ENCODE data around the gene STIP1. TPM values are rescaled to one million over a fixed set of nuclear protein-coding genes. Genes with fewer than 3 reads are reported as not detected.

Gene STIP1
- total and polyA plus RNA-seq, 2 donors (not counting 3 experiments of a cell fraction or from before 2014, with no cell fraction given), result 117 to 226 TPM

DNA sequence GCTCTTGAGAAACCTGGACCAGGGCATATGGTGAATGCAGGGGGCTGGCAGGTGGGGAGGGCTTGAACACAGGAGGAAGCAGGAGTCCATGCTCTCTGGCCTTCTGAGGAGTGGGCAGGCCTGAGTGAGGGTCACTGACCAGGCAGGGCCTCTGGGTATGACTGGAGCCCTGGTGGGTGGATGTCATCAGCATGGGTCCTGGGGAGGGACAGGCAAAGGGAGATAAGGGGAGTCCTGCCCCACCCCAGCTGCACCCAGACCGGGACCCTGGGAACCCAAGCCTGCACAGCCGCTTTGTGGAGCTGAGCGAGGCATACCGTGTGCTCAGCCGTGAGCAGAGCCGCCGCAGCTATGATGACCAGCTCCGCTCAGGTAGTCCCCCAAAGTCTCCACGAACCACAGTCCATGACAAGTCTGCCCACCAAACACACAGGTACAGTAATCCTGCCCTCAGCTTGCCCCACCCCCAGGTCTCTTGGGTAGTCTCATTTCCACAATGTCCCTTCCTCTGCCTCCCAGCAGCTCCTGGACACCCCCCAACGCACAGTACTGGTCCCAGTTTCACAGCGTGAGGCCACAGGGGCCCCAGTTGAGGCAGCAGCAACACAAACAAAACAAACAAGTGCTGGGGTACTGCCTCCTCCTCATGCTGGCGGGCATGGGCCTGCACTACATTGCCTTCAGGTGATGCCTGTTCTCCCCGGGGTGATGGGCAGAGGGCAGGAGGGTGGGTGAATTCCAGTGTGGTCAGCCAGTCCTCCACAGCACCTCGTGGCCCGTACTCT lies 46.4 kb downstream of the STIP1 start:
- Histone ChIP-seq H4K20me1 (replicated peaks; ENCODE audit: control insufficient read depth, extremely low read depth, insufficient read depth, low read length) (no peaks in the 10 kb centered on the region), H3K9ac (replicated peaks; ENCODE audit: extremely low read depth, insufficient read depth, low read length) (no peak overlapping the region), H2AFZ (ENCODE audit: low read depth, low read length) (no peak overlapping the region), H3K27ac (ENCODE audit: insufficient read depth, low read depth, low read length) (no peak overlapping the region), H3K36me3 (ENCODE audit: control insufficient read depth in 2 of 2, extremely low read depth in 1 of 2, insufficient read depth in 2 of 2, low read length in 2 of 2) (peaks cover 0 to 2% of the 10 kb centered on the region in 2 experiments), H3K4me1 (ENCODE audit: control insufficient read depth, extremely low read depth, insufficient read depth, low read length) (peaks cover 10% of the 10 kb centered on the region), H3K27me3 (ENCODE audit: control insufficient read depth in 2 of 2, insufficient read depth in 2 of 2, low read length in 2 of 2) (no peaks in the 10 kb centered on the region), H3K9me3 (replicated peaks; ENCODE audit: control insufficient read depth, insufficient read depth, low read length) (no peaks in the 10 kb centered on the region), H3K4me3 (replicated peaks in 1 of 3; ENCODE audit: insufficient read depth in 1 of 3, low read depth in 1 of 3, low read length in 3 of 3) (no peak overlapping the region), H3K4me2 (ENCODE audit: insufficient read depth, low read length) (no peak overlapping the region), H3K9me1 (replicated peaks; ENCODE audit: control insufficient read depth, extremely low read depth, insufficient read depth, low read length) (no peaks in the 10 kb centered on the region), H3K79me2 (ENCODE audit: control insufficient read depth, insufficient read depth, low read length) (no peaks in the 10 kb centered on the region)
- POLR2A ChIA-PET, result no interaction called here
- dilution Hi-C loops (cut with MboI; ENCODE audit: extremely low pct_ligation_motif_present, low sequenced_read_pairs), result no loop called here
- DNase-seq (ENCODE audit: low read depth, low spot score), result no peak
- intact Hi-C loops (cut with micrococcal nuclease), result loop anchor here (5.0 kb wide), 1 partner anchor 45 kb away; the partner anchor contains the start of gene STIP1
- no peak for FAIRE-seq
- CTCF ChIA-PET, result interaction anchor here (1.1 to 2.1 kb wide), 4 partner anchors 25 to 72 kb away, joined by 4 to 10 read pairs (median 5); no protein-coding TSS in a partner anchor
- no TSS peak for BruUV-seq (replicated peaks)
- no peak for TF ChIP-seq CTCF (IDR thresholded peaks at IDR 0.05; ENCODE audit: extremely low read depth in 1 of 2, insufficient read depth in 1 of 2, low read depth in 1 of 2, low read length in 2 of 2)
- no peak for TF ChIP-seq JUN (IDR thresholded peaks at IDR 0.05; ENCODE audit: borderline replicate concordance, insufficient read depth, insufficient read length, low read depth)
- no peak for TF ChIP-seq EZH2 (IDR thresholded peaks at IDR 0.05; ENCODE audit: borderline replicate concordance, low read depth, low read length, severe bottlenecking)
- TF ChIP-seq MYC (IDR thresholded peaks at IDR 0.05; ENCODE audit: low read depth, low read length), result no peak
- no peak for TF ChIP-seq FOS (IDR thresholded peaks at IDR 0.05; ENCODE audit: borderline replicate concordance, insufficient read depth, low read length)
- TF ChIP-seq POLR2A (IDR thresholded peaks at IDR 0.05; ENCODE audit: low read depth, low read length), result no peak
- TF ChIP-seq GATA2 (IDR thresholded peaks at IDR 0.05; ENCODE audit: insufficient read depth, insufficient read length, low read depth, low read length), result no peak
- TF ChIP-seq POLR2AphosphoS5 (IDR thresholded peaks at IDR 0.05; ENCODE audit: insufficient read depth, low read depth, low read length), result no peak
